K562 (cell line): ENCODE results near the gene FLOT2. TPM values are rescaled to one million over a fixed set of nuclear protein-coding genes. Genes with fewer than 3 reads are reported as not detected.

ENCODE experiments used
- EHMT2 ChIP-seq: fragments of 450-650 bp; IDR thresholded peaks from 2 replicates; pipeline ENCODE4 v1.6.1; 2018; ENCODE audit warnings: antibody characterized with exemption
- ETV5 ChIP-seq: sonication (generic); formaldehyde crosslinking; IDR thresholded peaks from 2 replicates; pipeline ENCODE4 v1.4.0; 2020; ENCODE audit warnings: low read depth, mild to moderate bottlenecking, missing genetic modification reagents
- MED1 ChIP-seq: sonication (generic); formaldehyde crosslinking; IDR thresholded peaks from 2 replicates; pipeline ENCODE4 v1.8.1; 2023; ENCODE audit warnings: missing genetic modification reagents, borderline replicate concordance
- NFIC ChIP-seq: fragments of 450-650 bp; IDR thresholded peaks from 2 replicates; pipeline ENCODE4 v1.6.1; 2017; ENCODE audit warnings: mild to moderate bottlenecking, inconsistent platforms
- PRMT5 ChIP-seq: sonication (generic); formaldehyde crosslinking; IDR thresholded peaks from 2 replicates; pipeline ENCODE4 v1.5.0; 2020; ENCODE audit warnings: missing genetic modification reagents
- PURB ChIP-seq: sonication (generic); formaldehyde crosslinking; IDR thresholded peaks from 2 replicates; pipeline ENCODE4 v1.9.0; 2021; ENCODE audit warnings: low read depth, mild to moderate bottlenecking, missing genetic modification reagents
- SMARCB1 ChIP-seq: IDR thresholded peaks from 2 replicates; pipeline ENCODE4 v1.6.1; 2011; ENCODE audit warnings: improper control_type of control experiment, low read depth; ENCODE audit not compliant: insufficient read length
- SREBF1 ChIP-seq: fragments of 150-350 bp; IDR thresholded peaks from 2 replicates; pipeline ENCODE4 v1.6.1; 2014; ENCODE audit warnings: antibody characterized with exemption, low read depth, low read length, borderline replicate concordance
- TCFL5 ChIP-seq: fragments of 250-450 bp; sonication (Bioruptor Pico); conservative IDR thresholded peaks from 2 replicates; pipeline ENCODE4 v1.6.1; 2021; ENCODE audit warnings: mild to moderate bottlenecking, moderate library complexity, matching md5 sums
- TEAD1 ChIP-seq, 2 experiments: fragments of 450-650 bp in 1 of 2; sonication (generic) in 1 of 2; formaldehyde crosslinking; IDR thresholded peaks; 2 replicates each; pipeline versions ENCODE4 v1.4.0 to v1.8.0; 2020 to 2022; ENCODE audit warnings: mild to moderate bottlenecking in 2 of 2, missing genetic modification reagents in 1 of 2
- UBTF ChIP-seq, 2 experiments: IDR thresholded peaks; 2 replicates each; pipeline ENCODE4 v1.6.1; 2012; ENCODE audit warnings: improper control_type of control experiment in 2 of 2, low read depth in 2 of 2, low read length in 2 of 2, borderline replicate concordance in 1 of 2
- polyA plus RNA-seq, 8 experiments: library from polyadenylated mRNA; depleted of rRNA in 4 of 8; stranded (reverse) in 5 of 8; unstranded in 3 of 8; fragments of >200 nt; fragmentation: Nextera tagmentation in 2 of 8; fragmentation: Illumina TruSeq in 1 of 8; extraction: Ambion mirVana in 2 of 8; extraction: Trizol in 1 of 8; gene quantifications; 2 replicates each; pipeline versions ENCODE4 v1.2.1 to v1.2.3, GENCODE V29; 2011 to 2014; ENCODE audit warnings: inconsistent platforms in 1 of 8, missing spikeins in 1 of 8
- total RNA-seq, 7 experiments: library from RNA; depleted of rRNA in 6 of 7; stranded (reverse); fragments of >200 nt in 6 of 7; fragmentation: Illumina TruSeq in 2 of 7; extraction: Trizol in 2 of 7; gene quantifications; 2 replicates each; pipeline versions ENCODE4 v1.2.1 to v1.2.3, GENCODE V29; 2011 to 2021; ENCODE audit warnings: low replicate concordance in 1 of 7
- TF ChIP-seq, protein P1 (sequence below): fragments of 150-350 bp; conservative IDR thresholded peaks from 2 replicates; pipeline ENCODE4 v1.6.1; 2014; ENCODE audit warnings: low read length
- TF ChIP-seq, protein P2 (sequence below): sonication (generic); formaldehyde crosslinking; IDR thresholded peaks from 2 replicates; pipeline ENCODE4 v1.8.1; 2022; ENCODE audit warnings: missing genetic modification reagents

Gene FLOT2
- total and polyA plus RNA-seq, 9 of the 15 experiments (the other 6 are each of a cell fraction or from before 2014, with no cell fraction given): 17.5 to 138 (median 41.7) TPM

GRCh38 chr17:28902819-28903545 lies 5.4 kb upstream of the FLOT2 start, which contains the start of gene DHRS13 (continued):
- TF ChIP-seq SREBF1 (peak; percentile 26; the same call in 1 of the 2 replicates), PURB (CRISPR knock-in tag) (no peak), EHMT2 (no peak), PRMT5 (CRISPR knock-in tag) (0 out of 2 replicates have a peak, but pooled peaks have one; percentile 11), MED1 (CRISPR knock-in tag) (0 out of 2 replicates have a peak, but pooled peaks have one; percentile 91), ETV5 (CRISPR knock-in tag) (peak; percentile 61; the same call in 1 of the 2 replicates), UBTF (IDR thresholded peaks at IDR 0.05; ENCODE audit: borderline replicate concordance in 1 of 2, low read depth in 2 of 2, low read length in 2 of 2) (peak; percentile 77 to 98; a peak in 3 of 4 replicates), TCFL5 (no peak), SMARCB1 (no peak), NFIC (peak; percentile 96), TEAD1 (CRISPR knock-in tag; IDR thresholded peaks at IDR 0.05) (peak in 1 of 2 experiments; percentile 74; a peak in 2 of 4 replicates)
- TF ChIP-seq, protein P1, sequence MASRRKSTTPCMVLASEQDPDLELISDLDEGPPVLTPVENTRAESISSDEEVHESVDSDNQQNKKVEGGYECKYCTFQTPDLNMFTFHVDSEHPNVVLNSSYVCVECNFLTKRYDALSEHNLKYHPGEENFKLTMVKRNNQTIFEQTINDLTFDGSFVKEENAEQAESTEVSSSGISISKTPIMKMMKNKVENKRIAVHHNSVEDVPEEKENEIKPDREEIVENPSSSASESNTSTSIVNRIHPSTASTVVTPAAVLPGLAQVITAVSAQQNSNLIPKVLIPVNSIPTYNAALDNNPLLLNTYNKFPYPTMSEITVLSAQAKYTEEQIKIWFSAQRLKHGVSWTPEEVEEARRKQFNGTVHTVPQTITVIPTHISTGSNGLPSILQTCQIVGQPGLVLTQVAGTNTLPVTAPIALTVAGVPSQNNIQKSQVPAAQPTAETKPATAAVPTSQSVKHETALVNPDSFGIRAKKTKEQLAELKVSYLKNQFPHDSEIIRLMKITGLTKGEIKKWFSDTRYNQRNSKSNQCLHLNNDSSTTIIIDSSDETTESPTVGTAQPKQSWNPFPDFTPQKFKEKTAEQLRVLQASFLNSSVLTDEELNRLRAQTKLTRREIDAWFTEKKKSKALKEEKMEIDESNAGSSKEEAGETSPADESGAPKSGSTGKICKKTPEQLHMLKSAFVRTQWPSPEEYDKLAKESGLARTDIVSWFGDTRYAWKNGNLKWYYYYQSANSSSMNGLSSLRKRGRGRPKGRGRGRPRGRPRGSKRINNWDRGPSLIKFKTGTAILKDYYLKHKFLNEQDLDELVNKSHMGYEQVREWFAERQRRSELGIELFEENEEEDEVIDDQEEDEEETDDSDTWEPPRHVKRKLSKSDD: no peak
- TF ChIP-seq, protein P2, sequence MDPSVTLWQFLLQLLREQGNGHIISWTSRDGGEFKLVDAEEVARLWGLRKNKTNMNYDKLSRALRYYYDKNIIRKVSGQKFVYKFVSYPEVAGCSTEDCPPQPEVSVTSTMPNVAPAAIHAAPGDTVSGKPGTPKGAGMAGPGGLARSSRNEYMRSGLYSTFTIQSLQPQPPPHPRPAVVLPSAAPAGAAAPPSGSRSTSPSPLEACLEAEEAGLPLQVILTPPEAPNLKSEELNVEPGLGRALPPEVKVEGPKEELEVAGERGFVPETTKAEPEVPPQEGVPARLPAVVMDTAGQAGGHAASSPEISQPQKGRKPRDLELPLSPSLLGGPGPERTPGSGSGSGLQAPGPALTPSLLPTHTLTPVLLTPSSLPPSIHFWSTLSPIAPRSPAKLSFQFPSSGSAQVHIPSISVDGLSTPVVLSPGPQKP (CRISPR knock-in tag): no peak
